ENCODE results near the gene NTN1.

- TF ChIP-seq CTCF (IDR thresholded peaks at IDR 0.05) (peak; percentile 89), EZH2 (IDR thresholded peaks at IDR 0.05) (no peak), EZH2phosphoT487 (IDR thresholded peaks at IDR 0.05) (no peak)
Measured at GRCh38 chr17:8991514-8992285, 29.6 kb upstream of the NTN1 start.
